ENCODE data around the gene ALOX15B. TPM values are rescaled to one million over a fixed set of nuclear protein-coding genes. Genes with fewer than 3 reads are reported as not detected.
"Not testable (repeated sequence)": the region's sequence is repeated elsewhere in the genome, so short reads cannot be mapped to it uniquely, and the experiment has no call there.

The ALOX15B gene
- total RNA-seq, 1 experiment from 2014 or later, result not detected

- H3K4me3 Mint-ChIP-seq (ENCODE audit: low read depth, unreplicated experiment), result no peak overlapping the region
Observed at GRCh38 chr17:8057691-8058114, 18.8 kb downstream of the ALOX15B start.

GRCh38 chr17:8059131-8059530, 20.3 kb downstream of the ALOX15B start:
- H3K27me3 Mint-ChIP-seq (ENCODE audit: unreplicated experiment), result peaks cover 71% of the 10 kb centered on the region
- TF ChIP-seq CTCF (IDR thresholded peaks at IDR 0.05; ENCODE audit: unreplicated experiment), result no peak

More at GRCh38 chr17:8057691-8058114, 18.8 kb downstream of the ALOX15B start:
- Mint-ChIP-seq H3K9me3 (ENCODE audit: low read depth, unreplicated experiment) (no peaks in the 10 kb centered on the region), H3K36me3 (ENCODE audit: insufficient read depth, unreplicated experiment) (no peaks in the 10 kb centered on the region), H3K4me1 (ENCODE audit: low read depth, unreplicated experiment) (peaks cover 20% of the 10 kb centered on the region), H3K27me3 (ENCODE audit: unreplicated experiment) (peaks cover 57% of the 10 kb centered on the region), H3K27ac (ENCODE audit: unreplicated experiment) (no peak overlapping the region)
- peak; percentile 55 for DNase-seq
- intact Hi-C loops (cut with micrococcal nuclease; ENCODE audit: unreplicated experiment), result no loop called here
- TF ChIP-seq CTCF (IDR thresholded peaks at IDR 0.05; ENCODE audit: unreplicated experiment), result peak; percentile 40
- no TSS peak for BruUV-seq (replicated peaks)
- CTCF ChIA-PET, result interaction anchor here (0.8 to 1.8 kb wide), 6 partner anchors 16 to 174 kb away, joined by 3 to 5 read pairs (median 4); partner anchors contain the start of gene RNF227

GRCh38 chr17:8060274-8060673, 21.4 kb downstream of the ALOX15B start:
- Mint-ChIP-seq H3K4me1 (ENCODE audit: low read depth, unreplicated experiment) (peaks cover 25% of the 10 kb centered on the region), H3K36me3 (ENCODE audit: insufficient read depth, unreplicated experiment) (no peaks in the 10 kb centered on the region), H3K27me3 (ENCODE audit: unreplicated experiment) (peaks cover 75% of the 10 kb centered on the region), H3K9me3 (ENCODE audit: low read depth, unreplicated experiment) (no peaks in the 10 kb centered on the region), H3K27ac (ENCODE audit: unreplicated experiment) (no peak overlapping the region), H3K4me3 (ENCODE audit: low read depth, unreplicated experiment) (no peak overlapping the region)
- peak; percentile 67 for DNase-seq
- peak; percentile 23 for TF ChIP-seq CTCF (IDR thresholded peaks at IDR 0.05; ENCODE audit: unreplicated experiment)
- intact Hi-C loops (cut with micrococcal nuclease; ENCODE audit: unreplicated experiment), result loop anchor here (5.0 kb wide), 1 partner anchor 57 kb away; the partner anchor contains the start of gene ALOXE3
- CTCF ChIA-PET, result interaction anchor here (0.6 to 1.7 kb wide), 10 partner anchors 9 to 317 kb away, joined by 3 to 11 read pairs (median 4); partner anchors contain the start of genes ALOXE3 and KRABD2
- no TSS peak for BruUV-seq (replicated peaks)

More at GRCh38 chr17:8059131-8059530, 20.3 kb downstream of the ALOX15B start:
- no TSS peak for BruUV-seq (replicated peaks)
- no peaks in the 10 kb centered on the region for H3K36me3 Mint-ChIP-seq (ENCODE audit: insufficient read depth, unreplicated experiment)
- H3K9me3 Mint-ChIP-seq (ENCODE audit: low read depth, unreplicated experiment), result no peaks in the 10 kb centered on the region
- H3K27ac Mint-ChIP-seq (ENCODE audit: unreplicated experiment), result no peak overlapping the region
- DNase-seq, result no peak
- intact Hi-C loops (cut with micrococcal nuclease; ENCODE audit: unreplicated experiment), result no loop called here
- H3K4me1 Mint-ChIP-seq (ENCODE audit: low read depth, unreplicated experiment), result peaks cover 25% of the 10 kb centered on the region
- CTCF ChIA-PET, result interaction anchor here (0.7 to 1.7 kb wide), 3 partner anchors 10 to 834 kb away, joined by 3 to 11 read pairs (median 5); no protein-coding TSS in a partner anchor
- no peak overlapping the region for H3K4me3 Mint-ChIP-seq (ENCODE audit: low read depth, unreplicated experiment)

GRCh38 chr17:8061851-8062250, 23.0 kb downstream of the ALOX15B start:
- DNase-seq; H3K9me3 Mint-ChIP-seq (ENCODE audit: low read depth, unreplicated experiment); H3K27ac Mint-ChIP-seq (ENCODE audit: unreplicated experiment); BruUV-seq (replicated peaks); H3K36me3 Mint-ChIP-seq (ENCODE audit: insufficient read depth, unreplicated experiment); H3K4me3 Mint-ChIP-seq (ENCODE audit: low read depth, unreplicated experiment): not testable (repeated sequence)
- intact Hi-C loops (cut with micrococcal nuclease; ENCODE audit: unreplicated experiment), result loop anchor here (5.0 kb wide), 1 partner anchor 55 kb away; the partner anchor contains the start of gene ALOXE3
- CTCF ChIA-PET, result interaction anchor here (1.8 kb wide), 1 partner anchor 12 kb away, joined by 12 read pairs; no protein-coding TSS in a partner anchor
- H3K27me3 Mint-ChIP-seq (ENCODE audit: unreplicated experiment), result peaks cover 64% of the 10 kb centered on the region
- peaks cover 20% of the 10 kb centered on the region for H3K4me1 Mint-ChIP-seq (ENCODE audit: low read depth, unreplicated experiment)

- Mint-ChIP-seq H3K27me3 (ENCODE audit: unreplicated experiment) (peaks cover 58% of the 10 kb centered on the region), H3K9me3 (ENCODE audit: low read depth, unreplicated experiment) (no peaks in the 10 kb centered on the region), H3K4me1 (ENCODE audit: low read depth, unreplicated experiment) (peaks cover 15% of the 10 kb centered on the region), H3K27ac (ENCODE audit: unreplicated experiment) (no peak overlapping the region), H3K4me3 (ENCODE audit: low read depth, unreplicated experiment) (peak overlapping the region; percentile 51), H3K36me3 (ENCODE audit: insufficient read depth, unreplicated experiment) (no peaks in the 10 kb centered on the region)
- DNase-seq, result no peak
- intact Hi-C loops (cut with micrococcal nuclease; ENCODE audit: unreplicated experiment), result loop anchor here (5.0 kb wide), 1 partner anchor 55 kb away; the partner anchor contains the start of gene ALOXE3
- CTCF ChIA-PET, result interaction anchor here (1.8 kb wide), 1 partner anchor 11 kb away, joined by 12 read pairs; no protein-coding TSS in a partner anchor
- BruUV-seq (replicated peaks), result no TSS peak
- TF ChIP-seq CTCF (IDR thresholded peaks at IDR 0.05; ENCODE audit: unreplicated experiment), result no peak
Observed at GRCh38 chr17:8062435-8062806, 23.6 kb downstream of the ALOX15B start.
